PFSK-1 (cell line): ENCODE results near the gene STK17B.

Source experiments
- POLR2AphosphoS5 ChIP-seq: IDR thresholded peaks from 2 replicates; pipeline ENCODE4 v1.6.1; 2012; ENCODE audit warnings: low read depth, mild to moderate bottlenecking, control low read depth, low read length, moderate library complexity
- REST ChIP-seq, 2 experiments: IDR thresholded peaks; 2 replicates each; pipeline versions ENCODE4 v1.6.1 to v1.8.0; 2011 to 2012; ENCODE audit warnings: low read depth in 2 of 2, low read length in 2 of 2, control low read depth in 1 of 2, inconsistent platforms in 1 of 2, mild to moderate bottlenecking in 1 of 2, moderate library complexity in 1 of 2; ENCODE audit not compliant: insufficient read depth in 1 of 2
- SIN3A ChIP-seq: IDR thresholded peaks from 2 replicates; pipeline ENCODE4 v1.6.1; 2012; ENCODE audit warnings: mild to moderate bottlenecking, low read length, moderate library complexity, borderline replicate concordance; ENCODE audit not compliant: insufficient read depth
- TAF1 ChIP-seq: IDR thresholded peaks from 2 replicates; pipeline ENCODE4 v1.6.1; 2012; ENCODE audit warnings: low read length, control low read depth, borderline replicate concordance; ENCODE audit not compliant: insufficient read depth

GRCh38 chr2:196113061-196113974 is 58.1 kb downstream of the STK17B start:
- TF ChIP-seq TAF1 (no peak), REST (IDR thresholded peaks at IDR 0.05; ENCODE audit: insufficient read depth in 1 of 2, low read depth in 2 of 2, low read length in 2 of 2) (no peak), SIN3A (no peak), POLR2AphosphoS5 (no peak)
